Thoracic aorta (tissue), 2 donors: ENCODE data around the gene TRIM22. TPM values are rescaled to one million over a fixed set of nuclear protein-coding genes. Genes with fewer than 3 reads are reported as not detected.
"Not testable (repeated sequence)": the region's sequence is repeated elsewhere in the genome, so short reads cannot be mapped to it uniquely, and the experiment has no call there.

Experiments used
- ATAC-seq: fragments of 150-250 bp; one replicate; pipeline ENCODE4 v1.8.0; 2017; ENCODE audit warnings: low read depth; ENCODE audit not compliant: insufficient number of reproducible peaks, low FRiP score
- DNase-seq: peaks from one replicate; pipeline ENCODE4 v3.0.0-alpha.2; 2020; ENCODE audit warnings: low spot score
- H3K27ac ChIP-seq, 2 donors: fragments of 200-600 bp; sonication (generic); 1 replicate in 1 of 2; 2 replicates in 1 of 2; pipeline ENCODE4 v1.5.1; 2016; ENCODE audit warnings: mild to moderate bottlenecking in 2 of 2, moderate library complexity in 2 of 2
- H3K27me3 ChIP-seq: fragments of 200-600 bp; sonication (generic); replicated peaks from 2 replicates; pipeline ENCODE4 v1.6.0; 2016; ENCODE audit warnings: mild to moderate bottlenecking; ENCODE audit not compliant: insufficient read depth
- H3K36me3 ChIP-seq: fragments of 200-600 bp; sonication (generic); one replicate; pipeline ENCODE4 v1.5.1; 2016
- H3K4me1 ChIP-seq, 2 donors: fragments of 200-600 bp; sonication (generic); 1 replicate in 1 of 2; 2 replicates in 1 of 2; pipeline versions ENCODE4 v1.5.1 to v1.6.0; 2016; ENCODE audit warnings: low read depth in 2 of 2, mild to moderate bottlenecking in 1 of 2; ENCODE audit not compliant: control insufficient read depth in 1 of 2
- H3K4me3 ChIP-seq: fragments of 200-600 bp; sonication (generic); 2 replicates; pipeline ENCODE4 v1.5.1; 2016; ENCODE audit warnings: mild to moderate bottlenecking
- H3K9me3 ChIP-seq: fragments of 200-600 bp; sonication (generic); 2 replicates; pipeline ENCODE4 v1.5.1; 2016
- CTCF ChIP-seq: fragments of 200-600 bp; sonication (generic); IDR thresholded peaks from one replicate; pipeline ENCODE4 v1.5.1; 2019; ENCODE audit warnings: antibody characterized with exemption
- total RNA-seq, 2 donors: library from RNA; depleted of rRNA; stranded (reverse); fragments of >200 nt; gene quantifications; one replicate each; pipeline versions ENCODE4 v1.1.0 to v1.2.3, GENCODE V29; 2016

The TRIM22 gene
- total RNA-seq: 100 to 1,000 TPM; 119 to 129 TPM

DNA sequence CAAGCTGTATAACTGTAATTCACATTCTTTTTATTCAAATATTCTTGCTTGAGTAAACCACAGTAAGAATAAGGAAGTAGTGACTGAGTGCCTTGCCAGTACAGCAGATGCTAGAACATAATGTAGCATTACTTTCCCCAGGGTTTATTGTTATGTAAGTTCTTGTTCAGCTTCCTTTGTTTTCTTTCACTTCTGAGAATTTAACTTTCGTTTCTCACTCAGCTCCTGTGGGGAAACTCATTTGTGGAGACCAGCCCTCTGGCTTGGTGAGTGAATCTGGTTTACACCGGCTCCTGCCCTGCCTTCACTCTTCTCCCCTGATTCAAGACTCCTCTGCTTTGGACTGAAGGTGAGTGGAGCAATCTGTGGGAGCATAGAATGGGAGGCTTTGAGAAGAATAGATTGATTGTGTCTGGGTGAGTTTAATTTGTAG lies at the start of gene TRIM22:
TSS of gene TRIM22 (plus strand) at position 240 of the 433 bp plus-strand sequence. CDS start 6,443 bp downstream, outside the sequence.
- Histone ChIP-seq H3K9me3 (no peaks in the 10 kb centered on the region), H3K27ac (peak within 1 kb of the TSS; percentile 82 to 87), H3K4me3 (peak within 1 kb of the TSS; percentile 75), H3K27me3 (no peaks in the 10 kb centered on the region), H3K36me3 (no peaks in the 10 kb centered on the region), H3K4me1 (peaks cover 13 to 31% of the 10 kb centered on the region in 2 donors)
- DNase-seq (no peak), ATAC-seq (peak; percentile 70)
- TF ChIP-seq CTCF: no peak

- H3K9me3 ChIP-seq: no peaks in the 10 kb centered on the region
- H3K27ac ChIP-seq: no peak overlapping the region
- DNase-seq (no peak), ATAC-seq (no peak)
- H3K4me1 ChIP-seq: no peaks in the 10 kb centered on the region
- no peaks in the 10 kb centered on the region for H3K27me3 ChIP-seq
- no peak overlapping the region for H3K4me3 ChIP-seq
- H3K36me3 ChIP-seq: peaks cover 18% of the 10 kb centered on the region
- no peak for TF ChIP-seq CTCF
Observed at GRCh38 chr11:5639953-5640352, 49.6 kb upstream of the TRIM22 start.

- peaks cover 18% of the 10 kb centered on the region for H3K36me3 ChIP-seq
- H3K4me3 ChIP-seq: no peak overlapping the region
- H3K9me3 ChIP-seq: no peaks in the 10 kb centered on the region
- no peak for ATAC-seq
- no peaks in the 10 kb centered on the region for H3K4me1 ChIP-seq
- TF ChIP-seq CTCF: no peak
- no peak overlapping the region for H3K27ac ChIP-seq
- DNase-seq: no peak
- H3K27me3 ChIP-seq: no peaks in the 10 kb centered on the region
Observed at GRCh38 chr11:5643585-5643984, 46.0 kb upstream of the TRIM22 start.

DNA sequence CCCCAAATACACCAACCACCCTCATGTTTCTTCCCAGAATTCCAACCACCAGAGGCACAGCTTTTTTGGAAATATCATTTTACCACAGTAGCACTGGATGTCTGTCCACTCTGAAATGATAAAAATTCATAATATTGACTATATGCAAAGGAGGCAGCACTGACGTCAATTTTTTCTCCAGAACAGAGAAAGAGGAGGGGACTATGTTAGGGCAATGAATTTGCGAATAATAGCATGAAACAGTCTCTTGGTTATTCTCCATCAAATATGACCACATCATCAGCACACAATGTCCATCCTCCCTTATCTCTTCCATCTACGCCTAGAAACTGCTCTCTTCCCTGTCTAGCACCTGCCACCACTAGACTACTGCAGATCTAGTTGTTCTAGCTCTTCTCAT lies 43.5 kb upstream of the TRIM22 start:
- Histone ChIP-seq H3K36me3 (peaks cover 17% of the 10 kb centered on the region), H3K4me1 (no peaks in the 10 kb centered on the region), H3K4me3 (no peak overlapping the region), H3K9me3 (no peaks in the 10 kb centered on the region), H3K27me3 (no peaks in the 10 kb centered on the region), H3K27ac (no peak overlapping the region)
- ATAC-seq (no peak), DNase-seq (no peak)
- no peak for TF ChIP-seq CTCF

- no peak for ATAC-seq
- H3K4me1 ChIP-seq: no peaks in the 10 kb centered on the region
- no peaks in the 10 kb centered on the region for H3K27me3 ChIP-seq
- H3K36me3 ChIP-seq: no peaks in the 10 kb centered on the region
- no peaks in the 10 kb centered on the region for H3K9me3 ChIP-seq
- no peak overlapping the region for H3K4me3 ChIP-seq
- DNase-seq: no peak
- TF ChIP-seq CTCF: no peak
- H3K27ac ChIP-seq: no peak overlapping the region
Observed at GRCh38 chr11:5655474-5655873, 34.1 kb upstream of the TRIM22 start.

- not testable (repeated sequence) for H3K27ac ChIP-seq, H3K4me3 ChIP-seq, H3K9me3 ChIP-seq, H3K4me1 ChIP-seq, H3K36me3 ChIP-seq, H3K27me3 ChIP-seq, ATAC-seq, DNase-seq
Observed at GRCh38 chr11:5656956-5657355, 32.6 kb upstream of the TRIM22 start.
